ENCODE measurements around the gene TBC1D1. TPM values are rescaled to one million over a fixed set of nuclear protein-coding genes. Genes with fewer than 3 reads are reported as not detected.

TBC1D1 gene
- polyA plus RNA-seq, 3 donors: 23.3 to 70.0 (median 31.5) TPM

DNA sequence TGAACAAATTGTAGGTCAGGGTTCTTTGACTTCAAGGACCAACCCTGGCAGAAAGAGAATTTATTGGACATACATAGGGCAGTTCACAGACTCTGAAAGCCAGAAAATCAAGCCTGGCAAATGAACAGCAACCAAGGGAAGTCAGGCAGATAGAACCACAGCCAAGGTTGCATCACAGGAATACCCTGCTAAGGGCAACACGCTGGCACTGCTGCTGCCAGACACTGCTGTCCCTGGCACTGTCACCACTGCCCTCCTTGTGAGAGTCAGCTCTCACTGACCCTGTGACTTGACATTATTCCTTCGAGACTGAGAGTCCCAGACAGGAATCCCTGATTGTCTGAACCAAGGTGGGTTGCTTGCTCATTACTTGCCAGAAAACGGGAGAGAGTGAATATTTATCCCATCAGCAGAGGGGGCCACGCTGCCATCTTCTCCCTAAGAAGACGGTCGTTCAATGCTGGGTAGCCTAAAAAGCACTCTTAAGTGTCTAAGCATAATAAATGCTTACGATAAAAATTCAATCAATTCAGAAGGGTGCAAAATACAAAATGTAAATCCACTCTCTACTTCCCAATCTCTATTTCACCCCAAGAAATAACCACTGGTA is 46.1 kb downstream of the TBC1D1 start:
- no peak overlapping the region for H3K9ac ChIP-seq (ENCODE audit: insufficient read depth, low read length, poor library complexity, severe bottlenecking)
- H3K27ac ChIP-seq (ENCODE audit: low read depth in 1 of 2, low read length in 2 of 2): no peak overlapping the region
- H3K9me3 Mint-ChIP-seq: peaks cover 0 to 7% (median 2%) of the 10 kb centered on the region in 7 donors
- H3K27ac Mint-ChIP-seq: peak overlapping the region in 2 of 7 donors; percentile 27 to 28
- no peak overlapping the region for H3K4me2 ChIP-seq (replicated peaks; ENCODE audit: extremely low read depth, low read length, poor library complexity, severe bottlenecking)
- H3K27me3 ChIP-seq (ENCODE audit: control insufficient read depth in 2 of 2, insufficient read depth in 2 of 2, low read length in 2 of 2): no peaks in the 10 kb centered on the region
- H3K4me3 ChIP-seq (replicated peaks in 1 of 3; ENCODE audit: low read depth in 2 of 3, low read length in 3 of 3): no peak overlapping the region
- no peaks in the 10 kb centered on the region for H3K4me1 ChIP-seq (ENCODE audit: control insufficient read depth in 1 of 2, insufficient read depth in 2 of 2, low read length in 2 of 2)
- no peak for DNase-seq
- intact Hi-C loops (cut with micrococcal nuclease): no loop called here
- no peaks in the 10 kb centered on the region for H3K9me3 ChIP-seq (replicated peaks in 1 of 2; ENCODE audit: control insufficient read depth in 1 of 2, insufficient read depth in 1 of 2, low read length in 2 of 2)
- no peak overlapping the region for H2AFZ ChIP-seq (ENCODE audit: insufficient read depth, low read depth, low read length, poor library complexity, severe bottlenecking)
- TF ChIP-seq, protein P1, sequence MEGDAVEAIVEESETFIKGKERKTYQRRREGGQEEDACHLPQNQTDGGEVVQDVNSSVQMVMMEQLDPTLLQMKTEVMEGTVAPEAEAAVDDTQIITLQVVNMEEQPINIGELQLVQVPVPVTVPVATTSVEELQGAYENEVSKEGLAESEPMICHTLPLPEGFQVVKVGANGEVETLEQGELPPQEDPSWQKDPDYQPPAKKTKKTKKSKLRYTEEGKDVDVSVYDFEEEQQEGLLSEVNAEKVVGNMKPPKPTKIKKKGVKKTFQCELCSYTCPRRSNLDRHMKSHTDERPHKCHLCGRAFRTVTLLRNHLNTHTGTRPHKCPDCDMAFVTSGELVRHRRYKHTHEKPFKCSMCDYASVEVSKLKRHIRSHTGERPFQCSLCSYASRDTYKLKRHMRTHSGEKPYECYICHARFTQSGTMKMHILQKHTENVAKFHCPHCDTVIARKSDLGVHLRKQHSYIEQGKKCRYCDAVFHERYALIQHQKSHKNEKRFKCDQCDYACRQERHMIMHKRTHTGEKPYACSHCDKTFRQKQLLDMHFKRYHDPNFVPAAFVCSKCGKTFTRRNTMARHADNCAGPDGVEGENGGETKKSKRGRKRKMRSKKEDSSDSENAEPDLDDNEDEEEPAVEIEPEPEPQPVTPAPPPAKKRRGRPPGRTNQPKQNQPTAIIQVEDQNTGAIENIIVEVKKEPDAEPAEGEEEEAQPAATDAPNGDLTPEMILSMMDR (IDR thresholded peaks at IDR 0.05): no peak
- H3K36me3 Mint-ChIP-seq: peaks cover 11 to 21% of the 10 kb centered on the region in 2 donors
- peaks cover 3% of the 10 kb centered on the region for H3K4me1 Mint-ChIP-seq
- no peak overlapping the region for H3K4me3 Mint-ChIP-seq
- no peaks in the 10 kb centered on the region for H3K27me3 Mint-ChIP-seq (ENCODE audit: low read depth in 3 of 3)
- peaks cover 33% of the 10 kb centered on the region for H3K79me2 ChIP-seq (ENCODE audit: insufficient read depth, low read length)
- peaks cover 7 to 40% of the 10 kb centered on the region in 2 donors for H3K36me3 ChIP-seq (replicated peaks in 1 of 2; ENCODE audit: control insufficient read depth in 1 of 2, insufficient read depth in 2 of 2, low read length in 2 of 2)
- peaks cover 69% of the 10 kb centered on the region for H4K20me1 ChIP-seq (ENCODE audit: insufficient read depth, low read length)
- 62% methylated on average over 6 of the region's 7 CpGs for WGBS (ENCODE audit: insufficient coverage)

DNA sequence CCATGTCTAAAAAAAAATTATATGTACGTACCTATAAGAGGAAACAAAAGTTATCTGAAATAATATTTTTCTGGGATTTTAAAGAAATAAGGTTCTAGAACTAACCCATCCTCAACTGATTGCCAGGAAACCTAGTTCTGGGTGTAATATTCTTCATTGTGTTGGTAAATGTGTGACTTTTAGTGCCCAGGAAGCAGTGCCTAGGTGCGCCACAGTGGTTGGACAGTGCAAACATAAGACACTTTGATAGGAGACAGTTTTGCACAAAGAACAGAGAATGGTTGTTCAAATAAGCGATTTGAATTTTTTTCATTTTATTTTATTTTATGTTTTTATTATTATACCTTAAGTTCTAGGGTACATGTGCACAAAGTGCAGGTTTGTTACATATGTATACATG is 47.3 kb downstream of the TBC1D1 start:
- no peak overlapping the region for H3K4me3 ChIP-seq (replicated peaks in 1 of 3; ENCODE audit: low read depth in 2 of 3, low read length in 3 of 3)
- H3K9ac ChIP-seq (ENCODE audit: insufficient read depth, low read length, poor library complexity, severe bottlenecking): no peak overlapping the region
- Mint-ChIP-seq H3K4me1 (peaks cover 3% of the 10 kb centered on the region), H3K4me3 (no peak overlapping the region), H3K9me3 (peaks cover 0 to 7% (median 2%) of the 10 kb centered on the region in 7 donors), H3K27me3 (ENCODE audit: low read depth in 3 of 3) (no peaks in the 10 kb centered on the region), H3K27ac (no peak overlapping the region), H3K36me3 (peaks cover 11 to 21% of the 10 kb centered on the region in 2 donors)
- H4K20me1 ChIP-seq (ENCODE audit: insufficient read depth, low read length): peaks cover 65% of the 10 kb centered on the region
- intact Hi-C loops (cut with micrococcal nuclease): no loop called here
- H3K36me3 ChIP-seq (replicated peaks in 1 of 2; ENCODE audit: control insufficient read depth in 1 of 2, insufficient read depth in 2 of 2, low read length in 2 of 2): peaks cover 4 to 32% of the 10 kb centered on the region in 2 donors
- H3K27me3 ChIP-seq (ENCODE audit: control insufficient read depth in 2 of 2, insufficient read depth in 2 of 2, low read length in 2 of 2): no peaks in the 10 kb centered on the region
- no peak for DNase-seq
- no peak overlapping the region for H2AFZ ChIP-seq (ENCODE audit: insufficient read depth, low read depth, low read length, poor library complexity, severe bottlenecking)
- no peak overlapping the region for H3K27ac ChIP-seq (ENCODE audit: low read depth in 1 of 2, low read length in 2 of 2)
- no peak overlapping the region for H3K4me2 ChIP-seq (replicated peaks; ENCODE audit: extremely low read depth, low read length, poor library complexity, severe bottlenecking)
- peaks cover 39% of the 10 kb centered on the region for H3K79me2 ChIP-seq (ENCODE audit: insufficient read depth, low read length)
- H3K9me3 ChIP-seq (replicated peaks in 1 of 2; ENCODE audit: control insufficient read depth in 1 of 2, insufficient read depth in 1 of 2, low read length in 2 of 2): no peaks in the 10 kb centered on the region
- TF ChIP-seq, protein P1 (IDR thresholded peaks at IDR 0.05): no peak
- no peaks in the 10 kb centered on the region for H3K4me1 ChIP-seq (ENCODE audit: control insufficient read depth in 1 of 2, insufficient read depth in 2 of 2, low read length in 2 of 2)
- WGBS (ENCODE audit: insufficient coverage): 100% methylated on average over 1 of the region's 3 CpGs

Measured in CD14-positive monocyte (primary cell).